ENCODE data around the gene ADAM17.
A peak's percentile ranks its signal among the peaks of the same experiment; 100 is the strongest.
"Not testable (repeated sequence)": the region's sequence is repeated elsewhere in the genome, so short reads cannot be mapped to it uniquely, and the experiment has no call there.

Gene ADAM17

DNA sequence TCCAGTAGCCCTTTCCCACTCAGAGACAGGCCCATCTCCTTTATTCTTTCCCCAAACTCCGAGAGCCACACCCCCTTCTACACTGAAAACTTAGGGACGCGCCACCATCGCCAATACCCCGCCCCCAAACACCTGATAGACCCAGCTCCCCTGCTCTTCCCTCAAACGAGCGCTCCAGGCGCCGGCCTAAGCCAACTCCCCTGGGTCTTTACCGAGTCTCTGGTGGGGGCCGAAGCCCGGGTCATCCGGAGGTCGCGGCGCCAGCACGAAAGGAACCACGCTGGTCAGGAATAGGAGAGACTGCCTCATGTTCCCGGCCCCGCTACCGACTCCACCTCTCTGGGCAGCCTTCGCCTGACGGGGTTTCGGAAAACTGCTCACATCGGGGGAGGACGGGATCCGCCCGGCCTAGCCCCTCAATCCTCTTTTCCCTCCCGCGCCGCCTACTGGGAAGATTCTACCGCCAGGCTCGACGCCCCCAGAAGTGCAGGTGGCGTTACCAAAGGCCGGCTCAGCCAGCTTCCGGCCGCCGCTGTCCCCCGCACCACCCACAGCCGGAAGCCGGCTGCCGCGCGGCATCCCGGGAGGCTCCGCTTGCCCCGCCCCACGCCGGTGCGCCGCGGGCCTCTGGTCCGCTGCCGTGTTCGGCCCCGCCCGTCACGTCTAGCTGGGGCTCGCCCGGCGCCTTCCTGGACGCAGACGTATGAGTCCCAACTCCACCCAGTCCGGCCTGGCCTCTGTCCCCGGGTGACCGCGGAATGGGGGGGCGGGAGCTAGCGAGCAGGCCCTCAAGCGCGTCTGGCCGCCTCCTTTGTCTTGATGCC, at the start of gene ADAM17:
Gene ADAM17, minus strand, starts transcription at position 534 of the 824 bp plus-strand sequence. Its CDS starts 225 bp downstream, at position 309.
- DNase-seq (ENCODE audit: low read depth), result peak; percentile 87

DNA sequence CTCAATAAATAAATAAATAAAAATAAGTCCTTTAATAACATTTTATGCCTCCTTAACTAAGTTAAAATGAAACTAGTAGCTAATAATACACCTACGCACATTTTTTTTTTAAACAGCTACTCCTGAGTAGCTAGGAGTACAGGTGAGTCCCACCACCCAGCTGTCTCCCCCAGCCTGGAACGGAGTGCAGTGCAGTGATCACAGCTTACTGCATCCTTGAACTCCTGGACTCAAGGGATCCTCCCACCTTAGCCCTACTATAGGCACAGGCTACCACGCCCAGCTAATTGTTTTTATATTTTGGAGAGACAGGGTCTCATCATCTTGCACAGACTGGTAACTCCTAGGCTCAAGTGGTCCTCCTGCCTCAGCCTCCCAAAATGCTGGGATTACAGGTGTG, 46.8 kb upstream of the ADAM17 start:
- DNase-seq (ENCODE audit: low read depth), result no peak

DNA sequence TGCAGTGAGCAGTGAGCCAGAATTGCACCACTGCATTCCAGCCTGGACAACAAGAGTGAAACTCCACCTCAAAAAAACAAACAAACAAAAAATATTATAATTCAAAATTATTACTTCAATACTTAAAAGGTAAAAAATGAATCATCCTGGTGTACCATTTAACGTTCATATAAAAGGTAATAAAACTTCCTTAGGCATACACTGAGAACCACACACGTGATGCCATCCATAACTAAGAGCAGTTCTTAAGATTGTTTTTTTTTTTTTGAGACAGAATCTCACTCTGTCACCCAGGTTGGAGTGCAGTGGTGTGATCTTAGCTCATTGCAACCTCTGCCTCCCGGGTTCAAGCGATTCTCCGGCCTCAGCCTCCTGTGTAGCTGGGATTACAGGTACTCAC, 45.8 kb upstream of the ADAM17 start:
- no peak for DNase-seq (ENCODE audit: low read depth)

DNA sequence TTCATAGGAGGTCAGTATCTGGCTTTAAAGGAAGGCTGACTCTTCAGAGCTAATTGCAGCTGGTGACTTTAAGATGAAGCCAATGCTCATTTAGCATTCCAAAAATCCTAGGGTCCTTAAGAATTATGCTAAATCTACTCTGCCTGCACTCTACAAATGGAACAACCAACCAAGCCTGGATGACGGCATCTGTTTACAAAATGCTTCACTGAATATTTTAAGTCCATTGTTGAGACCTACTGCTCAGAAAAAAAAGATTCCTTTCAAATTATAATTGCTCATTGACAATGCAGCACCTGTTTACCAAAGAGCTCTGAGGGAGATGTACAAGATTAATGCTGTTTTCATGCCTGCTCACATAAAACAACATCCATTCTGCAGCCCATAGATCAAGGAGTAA, 43.8 kb upstream of the ADAM17 start:
- DNase-seq (ENCODE audit: low read depth), result no peak

DNA sequence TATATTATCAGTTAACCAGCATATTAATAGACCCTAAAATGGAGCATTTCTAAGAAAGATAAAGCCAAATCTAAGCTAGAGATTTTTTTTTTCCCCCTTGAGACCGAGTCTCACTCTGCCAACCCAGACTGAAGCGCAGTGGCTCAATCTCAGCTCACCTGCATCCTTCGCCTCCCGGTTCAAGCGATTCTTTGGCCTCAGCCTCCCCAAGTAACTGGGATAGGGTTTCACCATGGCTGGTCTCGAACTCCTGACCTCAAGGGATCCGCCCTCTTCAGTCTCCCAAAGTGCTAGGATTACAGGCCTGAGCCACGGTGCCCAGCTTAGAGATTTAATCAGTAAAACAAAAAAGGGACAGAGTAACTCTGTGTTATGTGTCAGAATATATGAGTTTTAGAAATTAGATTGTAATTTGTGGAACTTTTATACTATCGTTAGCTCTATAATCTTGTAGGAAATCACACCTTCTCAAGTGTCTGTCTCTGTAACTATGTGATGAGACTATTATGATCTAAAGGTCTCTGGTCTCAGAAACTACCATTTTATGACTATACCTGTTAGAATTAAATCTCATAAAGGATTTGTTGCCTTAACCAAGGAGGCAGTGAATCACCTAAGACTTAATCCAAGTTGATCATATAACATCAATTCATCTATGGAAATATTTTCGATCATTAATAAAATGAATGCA, 41.1 kb upstream of the ADAM17 start:
- no peak for DNase-seq (ENCODE audit: low read depth)

DNA sequence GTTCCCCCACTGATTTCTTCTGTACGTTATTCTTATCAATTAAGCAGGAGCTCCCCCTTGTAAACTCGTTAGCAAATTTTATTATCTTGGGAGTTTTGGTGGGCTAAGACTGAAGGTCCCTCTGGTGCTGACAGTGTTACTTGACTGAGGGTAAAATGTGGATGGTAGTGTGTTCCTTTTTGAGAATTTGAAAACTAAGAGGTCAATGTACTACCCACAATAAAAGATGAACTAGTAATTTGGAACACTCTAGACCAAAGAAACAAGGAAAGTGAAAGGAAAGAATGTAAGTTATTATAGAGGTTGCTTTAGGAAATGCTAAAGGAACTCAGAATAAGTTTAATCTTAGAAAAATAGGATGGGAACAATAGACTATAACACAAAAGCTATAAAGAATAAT, 40.1 kb upstream of the ADAM17 start:
- no peak for DNase-seq (ENCODE audit: low read depth)

DNA sequence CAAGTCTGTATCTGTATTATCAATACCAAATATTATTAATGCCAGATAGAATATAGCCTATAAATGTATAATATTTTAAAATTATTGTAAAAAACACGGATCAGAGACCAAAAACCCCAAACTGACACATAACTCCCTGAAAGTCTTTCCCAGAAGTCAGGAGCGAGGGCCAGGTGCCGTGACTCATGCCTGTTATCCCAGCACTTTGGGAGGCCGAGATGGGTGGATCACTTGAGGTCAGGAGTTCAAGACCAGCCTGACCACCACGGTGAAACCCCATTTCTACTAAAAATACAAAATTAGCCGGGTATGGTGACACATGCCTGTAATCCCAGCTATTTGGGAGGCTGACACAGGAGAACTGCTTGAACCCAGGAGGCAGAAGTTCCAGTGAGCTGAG, 39.6 kb upstream of the ADAM17 start:
- not testable (repeated sequence) for DNase-seq (ENCODE audit: low read depth)

DNA sequence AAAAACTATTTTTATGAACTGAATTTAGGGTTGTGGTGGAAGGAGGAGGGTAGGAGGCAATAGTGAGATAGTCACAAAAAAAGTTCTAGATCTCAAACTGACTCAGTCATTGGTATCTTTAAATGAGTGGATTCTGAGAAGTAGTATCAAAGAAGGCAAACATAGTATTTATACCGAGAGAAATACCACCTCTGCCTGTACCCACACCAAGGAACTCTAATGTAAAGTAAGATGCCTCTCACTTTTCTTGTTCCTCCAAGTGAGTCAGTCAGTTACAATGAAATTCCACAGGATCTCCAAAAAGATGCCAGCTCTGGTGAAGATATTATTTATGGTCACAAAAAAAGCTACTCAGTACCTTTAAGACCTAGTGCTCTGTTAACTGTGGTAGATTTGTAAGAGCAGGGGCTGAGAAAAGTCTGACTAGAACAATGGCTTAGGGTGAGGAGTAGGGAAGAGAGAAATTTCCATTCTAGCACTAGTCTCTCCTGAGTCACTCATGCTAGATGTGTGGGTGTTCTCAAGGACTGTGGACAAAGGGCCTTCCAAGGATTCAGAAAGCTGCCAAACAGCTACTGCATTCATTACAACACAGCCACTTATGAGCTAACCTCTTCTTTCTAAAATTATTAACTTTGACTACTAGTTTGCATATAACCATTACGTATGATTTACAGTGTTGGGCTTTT, 38.9 kb upstream of the ADAM17 start:
- peak; percentile 12 for DNase-seq (ENCODE audit: low read depth)

DNA sequence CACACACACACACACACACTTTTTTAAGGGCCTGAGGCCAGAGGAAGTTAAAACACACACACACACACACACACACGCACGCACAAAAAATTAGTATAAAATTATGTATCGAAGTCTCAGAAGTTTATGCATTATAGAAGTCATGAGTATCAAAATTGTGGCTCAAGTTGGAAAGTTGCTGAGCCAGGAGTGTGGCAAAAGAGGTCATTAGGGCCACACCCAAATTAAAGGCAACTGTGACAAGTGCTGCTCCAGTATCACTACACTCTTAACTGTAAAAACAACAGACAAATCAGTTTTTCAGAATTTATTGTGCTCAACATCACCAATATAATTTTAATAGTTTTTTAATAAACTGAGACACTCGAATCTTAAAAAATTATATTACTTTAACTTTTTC, 38.3 kb upstream of the ADAM17 start:
- DNase-seq (ENCODE audit: low read depth), result no peak

DNA sequence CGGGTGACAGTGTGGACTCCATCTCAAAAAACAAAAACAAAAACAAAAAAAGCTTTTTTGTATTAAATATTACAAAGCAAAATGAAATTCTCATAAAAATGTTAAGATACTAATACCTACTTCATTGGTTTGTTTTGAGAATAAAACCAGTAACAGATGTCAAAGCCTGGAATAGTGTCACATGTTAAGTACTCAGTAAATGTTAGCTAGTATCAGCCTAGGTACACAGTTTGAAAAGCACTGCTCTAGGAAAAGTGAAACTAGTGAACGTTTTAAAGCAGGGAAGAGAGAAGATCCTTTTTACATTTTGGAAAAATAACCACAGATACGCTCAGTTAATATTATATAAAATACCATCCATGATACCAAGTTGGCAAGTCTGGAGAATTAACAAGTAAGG, 37.1 kb upstream of the ADAM17 start:
- DNase-seq (ENCODE audit: low read depth), result no peak

DNA sequence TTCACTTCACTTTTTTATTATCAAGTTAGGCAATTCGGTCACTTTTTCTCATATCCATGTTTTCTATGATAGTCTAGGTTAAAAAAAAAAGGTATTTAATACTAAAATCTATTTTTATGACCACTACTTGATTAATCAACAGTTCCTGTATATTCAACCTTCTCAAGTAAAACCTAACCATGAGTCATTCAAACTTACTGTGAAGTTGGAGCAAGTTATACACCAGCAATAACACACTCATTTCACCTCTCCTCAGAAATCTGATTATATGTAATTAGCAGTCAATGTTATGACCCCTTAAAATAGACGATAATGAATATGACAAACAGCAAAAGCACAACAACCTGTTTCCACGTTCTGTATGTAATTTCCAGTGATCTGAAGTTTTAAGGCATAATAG, 35.0 kb upstream of the ADAM17 start:
- DNase-seq (ENCODE audit: low read depth), result no peak

DNA sequence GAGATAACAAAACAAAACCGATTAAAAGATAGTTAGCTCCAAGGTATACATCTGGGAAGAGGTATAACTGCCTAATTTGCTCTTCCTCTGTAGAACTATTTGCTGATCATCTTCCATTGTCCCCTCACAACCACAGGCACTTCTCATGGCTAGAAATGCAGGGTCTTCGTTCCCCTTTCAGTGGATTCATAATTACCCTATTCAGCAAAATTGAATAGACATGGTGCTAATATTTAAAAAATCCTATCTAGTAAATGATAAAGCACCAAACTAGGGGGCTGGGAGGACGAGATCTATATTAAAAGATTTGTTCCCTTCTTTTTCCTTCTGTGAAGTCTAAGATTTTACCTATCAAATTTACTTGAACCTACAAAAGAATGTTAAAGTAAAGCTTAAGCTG, 30.8 kb upstream of the ADAM17 start:
- no peak for DNase-seq (ENCODE audit: low read depth)

DNA sequence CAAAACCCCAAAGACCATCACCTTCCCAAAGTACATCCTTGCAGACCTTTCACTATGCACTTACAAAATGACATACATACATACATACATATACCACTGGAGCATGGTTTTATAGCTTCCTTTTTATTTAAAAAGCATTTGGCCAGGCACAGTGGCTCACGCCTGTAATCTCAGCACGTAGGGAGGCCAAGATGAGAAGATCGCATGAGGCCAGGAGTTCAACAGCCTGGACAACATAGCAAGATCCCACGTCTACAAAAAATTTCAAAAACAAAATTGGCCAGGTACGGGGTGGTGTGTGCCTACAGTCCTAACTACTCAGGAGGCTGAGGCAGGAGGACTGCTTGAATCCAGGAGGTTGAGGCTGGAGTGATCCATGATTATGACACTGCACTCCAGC, 29.9 kb upstream of the ADAM17 start:
- no peak for DNase-seq (ENCODE audit: low read depth)

DNA sequence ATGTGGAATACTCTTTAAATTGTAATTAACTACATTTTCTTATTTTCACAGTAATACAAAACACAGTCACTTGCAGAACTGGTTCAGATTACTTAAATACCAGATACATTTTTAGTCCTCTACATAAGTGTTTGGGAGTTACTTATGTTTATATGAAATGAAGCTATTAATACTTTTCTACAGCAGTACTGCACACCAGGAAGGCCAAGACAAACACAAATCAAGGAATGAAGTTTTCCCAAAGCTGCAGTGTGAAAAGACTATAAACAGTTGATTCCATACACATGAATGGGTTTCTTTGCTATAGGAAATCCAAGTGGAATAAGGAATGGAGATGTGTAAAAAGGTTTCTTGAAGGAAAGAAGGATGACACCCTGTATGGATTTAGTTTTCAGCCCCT, 29.3 kb upstream of the ADAM17 start:
- not testable (repeated sequence) for DNase-seq (ENCODE audit: low read depth)

DNA sequence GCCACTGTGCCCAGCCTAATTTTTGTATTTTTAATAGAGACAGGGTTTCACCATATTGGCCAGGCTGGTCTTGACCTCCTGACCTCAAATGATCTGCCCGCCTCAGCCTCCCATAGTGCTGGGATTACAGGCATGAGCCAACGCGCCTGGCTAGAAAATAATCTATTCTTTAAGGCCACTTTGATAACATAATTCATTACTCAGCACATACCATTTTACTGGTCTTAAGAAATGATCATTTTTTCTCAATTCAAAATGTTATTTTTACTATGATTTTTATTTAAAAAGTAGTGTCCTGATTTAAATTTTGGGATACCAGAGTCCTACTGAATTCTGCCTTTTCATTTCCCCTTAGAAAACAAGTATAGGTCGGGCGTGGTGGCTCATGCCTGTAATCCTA, 27.0 kb upstream of the ADAM17 start:
- DNase-seq (ENCODE audit: low read depth), result no peak

DNA sequence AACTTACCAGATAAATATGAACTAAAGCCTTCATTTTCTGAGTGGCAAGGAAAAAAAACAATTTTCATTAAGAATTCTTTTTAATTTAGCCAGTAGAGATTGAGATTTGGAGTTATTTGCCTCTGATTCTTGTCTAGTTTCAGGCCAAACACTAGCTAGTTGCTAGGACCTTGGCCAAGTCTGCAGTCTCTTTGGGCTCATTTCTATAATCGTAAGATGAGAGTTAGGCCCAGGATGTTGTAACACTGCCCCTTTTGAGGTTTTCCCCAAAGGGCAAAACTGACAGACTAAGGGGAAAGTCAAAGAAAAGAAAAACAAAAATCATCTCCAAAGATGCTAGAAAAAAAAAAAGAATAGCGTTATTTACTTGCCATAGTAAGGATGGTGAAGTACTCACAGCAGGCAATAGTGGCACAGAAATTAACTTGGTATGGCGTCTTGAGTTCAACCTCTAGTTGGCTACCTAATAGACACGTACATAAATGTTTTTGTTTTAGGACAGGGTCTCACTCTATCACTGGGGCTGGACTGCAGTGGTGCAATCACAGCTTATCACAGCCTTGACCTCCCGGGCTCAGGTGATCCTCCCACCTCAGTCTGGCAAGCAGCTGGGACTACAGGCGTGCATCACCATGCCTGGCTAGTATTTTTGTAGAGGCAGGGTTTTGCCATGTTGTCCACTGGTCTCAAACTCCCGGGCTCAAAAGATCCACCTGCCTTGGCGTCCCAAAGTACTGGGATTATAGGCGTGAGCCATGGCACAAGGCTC, 23.0 kb upstream of the ADAM17 start:
- DNase-seq (ENCODE audit: low read depth), result no peak

DNA sequence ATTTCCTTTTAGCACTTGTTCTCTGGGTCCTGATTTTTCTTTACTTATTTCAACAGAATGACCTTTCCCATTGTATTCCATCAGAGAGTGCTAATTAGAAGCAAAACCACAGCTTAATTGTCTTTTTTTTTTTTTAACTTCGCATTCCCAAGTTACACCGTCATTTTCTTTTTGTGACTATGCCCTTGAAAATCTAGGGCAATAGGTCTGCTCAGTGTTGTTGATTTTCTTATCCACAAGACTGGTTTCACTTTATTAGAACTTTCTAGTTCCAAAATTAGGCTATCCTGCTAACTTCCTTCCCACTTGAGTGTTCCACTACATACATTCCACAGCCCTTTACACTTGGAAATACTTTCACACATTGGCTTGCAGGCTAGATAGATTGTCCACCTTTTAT, 18.7 kb upstream of the ADAM17 start:
- no peak for DNase-seq (ENCODE audit: low read depth)

DNA sequence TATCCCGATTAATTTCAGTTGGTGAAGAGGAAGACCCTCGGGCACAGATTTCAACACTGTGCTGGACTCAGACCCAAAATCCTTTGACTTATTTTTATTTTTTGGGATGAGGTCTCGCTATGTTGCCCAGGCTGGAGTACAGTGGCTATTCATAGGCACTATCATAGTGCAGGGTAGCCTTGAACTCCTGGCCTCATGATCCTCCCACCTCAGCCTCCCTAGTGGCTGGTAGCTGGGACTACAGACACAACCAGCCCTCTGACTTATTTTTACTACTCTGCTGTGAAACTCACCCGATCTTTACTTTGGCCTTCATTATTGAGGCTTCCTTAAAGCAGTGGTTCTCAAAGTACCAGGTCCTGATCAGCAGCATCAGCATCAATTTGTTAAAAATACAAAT, 18.2 kb upstream of the ADAM17 start:
- no peak for DNase-seq (ENCODE audit: low read depth)

DNA sequence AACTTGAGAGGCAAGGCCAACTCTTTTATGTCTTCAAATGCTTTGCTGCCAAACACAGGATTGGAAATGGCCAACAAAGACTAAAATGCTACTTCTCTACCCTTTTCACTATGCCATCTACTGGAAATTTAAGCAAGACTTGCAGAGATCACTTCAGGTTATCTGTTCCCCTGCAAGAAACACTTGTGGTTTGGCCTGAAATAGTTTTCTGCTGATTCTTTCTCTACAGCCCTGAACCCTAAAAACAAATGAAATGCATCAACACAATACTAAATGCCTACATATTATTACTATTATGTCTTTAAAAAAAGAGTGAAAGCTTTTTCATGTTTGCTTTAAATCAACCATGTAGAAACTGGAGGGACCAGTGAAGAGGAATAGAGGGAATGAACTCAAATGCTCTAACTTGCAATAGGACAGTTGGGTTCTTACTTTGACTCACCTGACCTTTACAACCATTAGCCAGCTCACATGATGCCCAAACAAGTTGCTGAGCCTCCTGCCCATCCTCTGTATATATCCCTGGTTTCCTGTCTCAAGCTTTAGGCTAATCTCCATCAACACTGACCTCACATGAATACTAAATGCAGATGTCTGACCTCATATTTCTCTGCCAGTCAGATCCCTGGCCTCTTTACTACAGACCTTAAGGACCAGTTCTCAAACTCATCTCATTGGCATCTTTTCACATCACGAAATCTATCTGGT, 17.5 kb upstream of the ADAM17 start:
- DNase-seq (ENCODE audit: low read depth), result no peak

DNA sequence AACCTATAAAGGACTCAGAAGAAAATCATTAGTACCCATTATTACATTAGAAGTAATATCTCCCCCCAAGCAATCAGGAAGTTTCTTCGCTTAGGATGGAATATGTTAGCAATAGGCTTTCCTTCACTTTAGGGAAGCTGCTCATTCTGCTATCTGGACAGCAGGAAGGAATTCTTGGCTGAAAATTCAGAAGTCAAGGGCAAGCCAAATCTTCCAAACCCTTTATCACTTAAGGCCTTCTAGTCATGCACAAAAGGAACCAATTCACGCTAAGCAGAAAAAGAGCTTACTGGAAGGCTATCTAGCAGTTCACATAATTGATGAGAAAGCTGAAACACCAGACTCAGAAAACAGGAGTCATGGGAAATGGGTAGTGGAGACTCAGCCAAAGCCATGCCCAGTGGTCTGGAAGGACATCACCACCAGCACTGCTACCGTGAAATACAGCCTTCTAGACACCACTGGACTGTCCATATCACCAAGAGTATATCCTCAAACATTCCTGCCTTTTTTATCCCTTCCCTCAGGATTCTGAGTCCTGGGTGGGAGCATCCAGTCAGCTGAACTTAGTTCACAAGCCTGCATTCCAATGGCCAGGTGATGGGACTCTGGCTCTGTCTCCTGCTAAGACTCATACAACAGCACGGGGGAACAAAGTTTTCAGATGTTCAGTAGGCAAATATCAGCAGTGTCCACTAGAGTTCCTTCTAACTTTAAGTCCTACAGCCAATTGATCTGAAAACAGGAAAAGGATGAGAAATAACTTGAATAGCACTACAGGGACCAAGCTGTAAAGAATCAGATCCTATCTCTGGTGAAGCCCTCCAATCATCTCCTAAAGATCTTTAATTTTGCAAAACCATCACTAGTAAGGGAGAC, 14.8 kb upstream of the ADAM17 start:
- no peak for DNase-seq (ENCODE audit: low read depth)
